ENCODE data around the gene ASIC1.

- no peak for TF ChIP-seq SATB2 (CRISPR knock-in tag; IDR thresholded peaks at IDR 0.05)
- no peak for TF ChIP-seq POLR2A (IDR thresholded peaks at IDR 0.05; ENCODE audit: insufficient read depth in 1 of 2, low read depth in 2 of 2, low read length in 2 of 2)
- no peak for TF ChIP-seq ZBTB10 (CRISPR knock-in tag; IDR thresholded peaks at IDR 0.05; ENCODE audit: borderline replicate concordance)
- no peak for TF ChIP-seq MXI1 (IDR thresholded peaks at IDR 0.05; ENCODE audit: borderline replicate concordance, low read depth, low read length)
- TF ChIP-seq ZNF879 (CRISPR knock-in tag; IDR thresholded peaks at IDR 0.05) = no peak
- TF ChIP-seq REST (IDR thresholded peaks at IDR 0.05; ENCODE audit: borderline replicate concordance in 1 of 2, low read depth in 1 of 2, low read length in 2 of 2) = no peak
- TF ChIP-seq ZFX (CRISPR knock-in tag; IDR thresholded peaks at IDR 0.05; ENCODE audit: low read depth) = no peak
- no peak for TF ChIP-seq REPIN1 (CRISPR knock-in tag; IDR thresholded peaks at IDR 0.05; ENCODE audit: borderline replicate concordance, low read depth)
- no peak for TF ChIP-seq SP1 (IDR thresholded peaks at IDR 0.05)
- no peak for TF ChIP-seq SP1 (CRISPR knock-in tag; IDR thresholded peaks at IDR 0.05)
- no peak for TF ChIP-seq CHD4 (IDR thresholded peaks at IDR 0.05; ENCODE audit: borderline replicate concordance, low read length)
- no peak for TF ChIP-seq CTCF (CRISPR knock-in tag; IDR thresholded peaks at IDR 0.05)
Measured at GRCh38 chr12:50072198-50072907, 15.0 kb downstream of the ASIC1 start.

Data from HepG2 (cell line).